GM12878 (cell line): ENCODE data around the gene TMEM266. TPM values are rescaled to one million over a fixed set of nuclear protein-coding genes. Genes with fewer than 3 reads are reported as not detected.

Experiments
- ATAC-seq: fragments of 200-7000 bp; cut with Tn5 transposase; 3 replicates; pipeline ENCODE4 v1.9.1; 2020; ENCODE audit warnings: mild to moderate bottlenecking, moderate library complexity
- BruUV-seq: library from RNA; stranded (reverse); fragments of 400-500 nt; replicated peaks from 2 replicates; lab custom pipeline; 2021; lab: Mats Ljungman, UMichigan
- CTCF ChIA-PET: fragments of 300-600 bp; sonication (Branson Sonifier 250); formaldehyde crosslinking; extraction: SDS; loops from one replicate; lab custom pipeline; 2021; ENCODE audit warnings: inconsistent platforms; lab: Yijun Ruan, JAX
- POLR2A ChIA-PET: fragments of 350-600 bp; formaldehyde crosslinking; extraction: SDS; loops from one replicate; lab custom pipeline; 2021; ENCODE audit warnings: inconsistent platforms; lab: Charles Lee
- RAD21 ChIA-PET: fragments of 300-600 bp; sonication (Branson Sonifier 250); formaldehyde crosslinking; loops from one replicate; lab custom pipeline; 2023; ENCODE audit warnings: antibody characterized with exemption; ENCODE audit not compliant: unreplicated experiment; lab: Charles Lee
- SMC1A ChIA-PET: fragments of 300-600 bp; sonication (Branson Sonifier 250); formaldehyde crosslinking; loops from one replicate; lab custom pipeline; 2023; ENCODE audit not compliant: unreplicated experiment, uncharacterized antibody; lab: Charles Lee
- DNase-seq: peaks from one replicate; pipeline ENCODE4 v3.0.0-alpha.2; 2011; ENCODE audit warnings: low read depth, low spot score
- FAIRE-seq: peaks from 3 replicates; lab custom pipeline; 2011; peaks lifted over from hg19 to GRCh38; lab: Jason Lieb, UNC
- H2AFZ ChIP-seq: 2 replicates; pipeline ENCODE4 v1.6.0; 2011; ENCODE audit warnings: low read depth, low read length, control low read depth; ENCODE audit not compliant: control insufficient read depth
- H3K27ac ChIP-seq: 2 replicates; pipeline ENCODE4 v1.5.1; 2011; ENCODE audit warnings: control low read depth; ENCODE audit not compliant: control insufficient read depth, insufficient read depth
- H3K27me3 ChIP-seq, 2 experiments: replicated peaks in 1 of 2; 2 replicates each; pipeline versions ENCODE4 v1.6.0 to v1.6.1; 2011; ENCODE audit warnings: low read length in 1 of 2; ENCODE audit not compliant: control insufficient read depth in 2 of 2, insufficient read depth in 2 of 2
- H3K36me3 ChIP-seq, 2 experiments: 2 replicates each; pipeline ENCODE4 v1.5.1; 2011; ENCODE audit warnings: low read length in 1 of 2; ENCODE audit not compliant: control insufficient read depth in 2 of 2, insufficient read depth in 2 of 2
- H3K4me1 ChIP-seq: 2 replicates; pipeline ENCODE4 v1.6.1; 2011; ENCODE audit warnings: mild to moderate bottlenecking, low read length, moderate library complexity, mixed read lengths; ENCODE audit not compliant: control insufficient read depth, insufficient read depth
- H3K4me2 ChIP-seq: 2 replicates; pipeline ENCODE4 v1.6.0; 2011; ENCODE audit warnings: control low read depth; ENCODE audit not compliant: control insufficient read depth, insufficient read depth
- H3K4me3 ChIP-seq: fragments of 200-600 bp; sonication (generic); 2 replicates; pipeline ENCODE4 v1.5.1; 2016
- H3K79me2 ChIP-seq: 2 replicates; pipeline ENCODE4 v1.6.0; 2011; ENCODE audit warnings: low read length; ENCODE audit not compliant: control insufficient read depth, insufficient read depth
- H3K9ac ChIP-seq: 2 replicates; pipeline ENCODE4 v1.8.0; 2011; ENCODE audit warnings: low read length, control low read depth, mixed read lengths; ENCODE audit not compliant: control insufficient read depth, insufficient read depth
- H3K9me3 ChIP-seq: replicated peaks from 3 replicates; pipeline ENCODE4 v1.5.1; 2011; ENCODE audit warnings: mild to moderate bottlenecking, low read length; ENCODE audit not compliant: control insufficient read depth, insufficient read depth
- H4K20me1 ChIP-seq: 2 replicates; pipeline ENCODE4 v1.6.0; 2011; ENCODE audit not compliant: control insufficient read depth, insufficient read depth
- ATF7 ChIP-seq: fragments of 450-650 bp; IDR thresholded peaks from 2 replicates; pipeline ENCODE4 v1.6.1; 2016; ENCODE audit warnings: low read depth, mild to moderate bottlenecking
- BACH1 ChIP-seq: fragments of 450-650 bp; IDR thresholded peaks from 2 replicates; pipeline ENCODE4 v1.6.1; 2017; ENCODE audit warnings: mild to moderate bottlenecking, borderline replicate concordance
- BMI1 ChIP-seq: fragments of 450-650 bp; IDR thresholded peaks from 2 replicates; pipeline ENCODE4 v1.6.1; 2016; ENCODE audit warnings: mild to moderate bottlenecking, moderate library complexity, borderline replicate concordance
- CHD1 ChIP-seq: IDR thresholded peaks from 2 replicates; pipeline ENCODE4 v1.6.1; 2012; ENCODE audit warnings: low read depth, low read length, improper control_type of control experiment
- FOXM1 ChIP-seq: IDR thresholded peaks from 2 replicates; pipeline ENCODE4 v1.6.1; 2012; ENCODE audit warnings: low read depth, mild to moderate bottlenecking, inconsistent platforms, low read length, moderate library complexity
- GABPA ChIP-seq: IDR thresholded peaks from 2 replicates; pipeline ENCODE4 v1.6.1; 2014; ENCODE audit warnings: antibody characterized with exemption, low read depth, mild to moderate bottlenecking, inconsistent platforms
- MXI1 ChIP-seq: fragments of 150-350 bp; IDR thresholded peaks from 2 replicates; pipeline ENCODE4 v1.6.1; 2011; ENCODE audit warnings: low read depth, mild to moderate bottlenecking, inconsistent platforms, low read length, improper control_type of control experiment
- POLR2AphosphoS2 ChIP-seq: IDR thresholded peaks from 2 replicates; pipeline ENCODE4 v1.6.1; 2011; ENCODE audit warnings: low read depth, mild to moderate bottlenecking, low read length, improper control_type of control experiment, moderate library complexity
- RAD51 ChIP-seq: fragments of 450-650 bp; IDR thresholded peaks from 2 replicates; pipeline ENCODE4 v1.6.1; 2016; ENCODE audit warnings: moderate library complexity, mild to moderate bottlenecking, inconsistent platforms
- RBBP5 ChIP-seq: fragments of 200-600 bp; sonication (generic); conservative IDR thresholded peaks from 2 replicates; pipeline ENCODE4 v1.6.1; 2016
- RUNX3 ChIP-seq: IDR thresholded peaks from 2 replicates; pipeline ENCODE4 v1.6.1; 2012; ENCODE audit warnings: low read length, inconsistent platforms
- SP1 ChIP-seq: IDR thresholded peaks from one replicate; pipeline ENCODE4 v1.6.1; 2011; ENCODE audit warnings: low read depth, low read length
- SRF ChIP-seq, 2 experiments: IDR thresholded peaks; 2 replicates each; pipeline ENCODE4 v1.6.1; 2011; ENCODE audit warnings: low read depth in 2 of 2, low read length in 2 of 2, mild to moderate bottlenecking in 1 of 2, moderate library complexity in 1 of 2
- STAT1 ChIP-seq: fragments of 450-650 bp; conservative IDR thresholded peaks from 2 replicates; pipeline ENCODE4 v1.6.1; 2014; ENCODE audit warnings: antibody characterized with exemption, mild to moderate bottlenecking
- STAT3 ChIP-seq: IDR thresholded peaks from 2 replicates; pipeline ENCODE4 v1.6.1; 2011; ENCODE audit warnings: low read depth, low read length, improper control_type of control experiment
- YY1 ChIP-seq: IDR thresholded peaks from 2 replicates; pipeline ENCODE4 v1.6.1; 2011; ENCODE audit warnings: low read depth, mild to moderate bottlenecking, low read length
- ZBED1 ChIP-seq: IDR thresholded peaks from 2 replicates; pipeline ENCODE4 v1.6.1; 2016; ENCODE audit warnings: borderline replicate concordance
- ZNF207 ChIP-seq: fragments of 450-650 bp; IDR thresholded peaks from 2 replicates; pipeline ENCODE4 v1.6.1; 2014; ENCODE audit warnings: antibody characterized with exemption, mild to moderate bottlenecking, borderline replicate concordance
- ZNF622 ChIP-seq: fragments of 450-650 bp; IDR thresholded peaks from 2 replicates; pipeline ENCODE4 v1.6.1; 2017; ENCODE audit warnings: mild to moderate bottlenecking, inconsistent platforms
- WGBS: methylation state at CpG from one replicate; pipeline ENCODE4 v1.1.6; 2016; ENCODE audit warnings: low lambda C conversion rate; ENCODE audit not compliant: insufficient replicate concordance, insufficient coverage; ENCODE audit errors: missing lambda C conversion rate; 5-methylcytosine and 5-hydroxymethylcytosine counted together
- in situ Hi-C: fragments of 300-500 bp; cut with MboI; formaldehyde crosslinking; loops from 9 replicates; pipeline ENCODE4 v1.14.3; 2018; ENCODE audit warnings: mixed read lengths
- intact Hi-C: fragments of 100-400 bp; cut with micrococcal nuclease; formaldehyde crosslinking; loops from one replicate; pipeline ENCODE4 v1.14.2; 2022; ENCODE audit not compliant: unreplicated experiment
- polyA plus RNA-seq, 11 experiments: library from polyadenylated mRNA; depleted of rRNA in 4 of 11; unstranded in 6 of 11; stranded (reverse) in 5 of 11; fragments of >200 nt; fragmentation: Nextera tagmentation in 4 of 11; fragmentation: Illumina TruSeq in 1 of 11; extraction: Ambion mirVana in 4 of 11; extraction: Trizol in 1 of 11; gene quantifications; 1 replicate in 1 of 11; 2 replicates in 10 of 11; pipeline versions ENCODE4 v1.2.1 to v1.2.3, GENCODE V29; 2011 to 2016; ENCODE audit warnings: inconsistent platforms in 2 of 11, missing spikeins in 2 of 11, low read depth in 1 of 11
- total RNA-seq, 4 experiments: library from RNA; depleted of rRNA in 3 of 4; stranded (reverse); fragments of >200 nt in 3 of 4; fragmentation: Illumina TruSeq in 1 of 4; extraction: Trizol in 1 of 4; gene quantifications; 2 replicates each; pipeline versions ENCODE4 v1.2.1 to v1.2.3, GENCODE V29; 2013 to 2021

The TMEM266 gene
- total and polyA plus RNA-seq, 10 of the 15 experiments (the other 5 are each of a cell fraction or from before 2014, with no cell fraction given): 0.11 to 0.70 (median 0.39) TPM

DNA sequence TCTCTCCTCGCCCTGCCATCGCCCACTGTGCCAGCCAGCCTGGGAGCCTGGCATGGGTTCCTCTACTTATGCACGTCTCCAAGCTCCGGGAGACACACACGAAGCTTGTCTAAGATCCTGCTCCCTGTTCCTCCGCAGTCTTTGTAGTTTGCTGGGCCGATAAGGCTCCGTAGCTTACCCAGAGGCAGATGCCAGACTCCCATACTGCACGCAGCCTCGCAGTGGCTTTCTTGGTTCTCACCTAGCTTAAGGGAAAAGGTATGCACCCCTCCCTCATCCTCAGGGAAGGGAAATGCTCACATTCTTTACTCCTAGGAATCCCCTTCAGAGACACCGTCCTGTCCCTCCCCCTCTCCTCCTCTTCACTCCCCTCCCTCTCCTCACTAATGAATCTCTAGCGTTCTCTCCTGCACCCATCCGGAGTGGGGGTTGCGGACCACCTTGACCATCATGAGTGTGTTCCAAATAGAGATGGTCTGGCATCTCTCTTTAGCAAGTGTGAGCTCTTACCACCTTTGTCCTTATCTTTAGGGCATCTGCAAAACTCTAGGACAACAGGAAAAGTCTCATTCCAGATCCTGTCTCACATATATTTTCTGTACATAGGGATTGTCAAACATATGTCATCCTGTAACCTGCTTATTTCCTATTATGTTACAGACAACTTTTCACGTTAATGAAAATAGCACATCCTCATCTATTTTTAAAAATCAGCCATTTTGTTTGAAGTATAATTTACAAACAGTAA is 56.5 kb downstream of the TMEM266 start:
- intact Hi-C loops (no loop called here), in situ Hi-C loops (no loop called here)
- Histone ChIP-seq H3K36me3 (no peaks in the 10 kb centered on the region), H3K79me2 (no peaks in the 10 kb centered on the region), H4K20me1 (no peaks in the 10 kb centered on the region), H3K4me3 (no peak overlapping the region), H2AFZ (no peak overlapping the region), H3K9ac (no peak overlapping the region), H3K27ac (no peak overlapping the region), H3K4me2 (no peak overlapping the region), H3K9me3 (no peaks in the 10 kb centered on the region), H3K27me3 (no peaks in the 10 kb centered on the region), H3K4me1 (no peaks in the 10 kb centered on the region)
- BruUV-seq: no TSS peak
- ChIA-PET POLR2A (no interaction called here), CTCF (interaction anchor here (1.4 kb wide), 1 partner anchor 23 kb away, joined by 3 read pairs; no protein-coding TSS in a partner anchor), RAD21 (no interaction called here), SMC1A (no interaction called here)
- ATAC-seq: no peak
- TF ChIP-seq BMI1: no peak
- no peak for TF ChIP-seq MXI1
- 40% methylated on average over 14 of the region's 15 CpGs for WGBS
- DNase-seq: no peak
- FAIRE-seq: no peak

DNA sequence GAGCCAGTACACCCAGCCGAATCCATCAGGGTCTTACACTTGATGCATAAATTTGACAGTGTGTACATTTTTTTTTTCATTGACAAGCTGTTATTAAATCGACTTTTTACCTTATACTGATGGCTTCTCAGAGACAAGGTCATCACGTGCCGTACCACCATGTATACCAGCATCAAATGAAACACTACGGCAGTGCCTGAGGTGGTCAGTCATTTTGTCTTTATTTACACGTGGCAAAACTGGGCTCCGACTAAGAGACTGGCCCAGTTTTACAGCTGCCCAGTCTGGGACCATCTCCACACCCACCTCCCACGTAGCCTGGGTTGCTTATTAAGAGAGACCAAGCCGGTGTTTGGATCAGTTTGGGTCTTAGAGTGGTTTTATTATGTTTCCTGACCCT is 57.4 kb downstream of the TMEM266 start:
- ChIA-PET POLR2A (no interaction called here), CTCF (no interaction called here), SMC1A (no interaction called here), RAD21 (no interaction called here)
- WGBS: 56% methylated on average over 9 of the region's 9 CpGs
- in situ Hi-C loops (no loop called here), intact Hi-C loops (no loop called here)
- ATAC-seq (no peak), DNase-seq (no peak), FAIRE-seq (no peak)
- Histone ChIP-seq H3K4me3 (no peak overlapping the region), H3K27ac (no peak overlapping the region), H3K4me1 (no peaks in the 10 kb centered on the region), H4K20me1 (no peaks in the 10 kb centered on the region), H3K9ac (no peak overlapping the region), H3K4me2 (no peak overlapping the region), H3K27me3 (no peaks in the 10 kb centered on the region), H3K36me3 (no peaks in the 10 kb centered on the region), H3K79me2 (no peaks in the 10 kb centered on the region), H3K9me3 (no peaks in the 10 kb centered on the region), H2AFZ (no peak overlapping the region)
- TF ChIP-seq BACH1 (no peak), SRF (IDR thresholded peaks at IDR 0.05; ENCODE audit: low read depth in 2 of 2, low read length in 2 of 2) (no peak), YY1 (no peak), FOXM1 (no peak), GABPA (no peak), RAD51 (no peak), STAT1 (no peak), ZNF207 (no peak), RUNX3 (no peak), SP1 (no peak), RBBP5 (no peak), ATF7 (no peak), ZBED1 (no peak), CHD1 (no peak), MXI1 (no peak), STAT3 (no peak), ZNF622 (no peak), POLR2AphosphoS2 (no peak)
- no TSS peak for BruUV-seq
